Endodermal cell (in vitro differentiated cells): ENCODE data around the gene RAB40C. TPM values are rescaled to one million over a fixed set of nuclear protein-coding genes. Genes with fewer than 3 reads are reported as not detected.

ENCODE experiments used
- DNase-seq: peaks from one replicate; pipeline ENCODE4 v3.0.0-alpha.2; 2017
- H3K27ac ChIP-seq: 2 replicates; pipeline ENCODE4 v1.5.1; 2013; ENCODE audit warnings: mild to moderate bottlenecking, low read depth, low read length, moderate library complexity
- H3K27me3 ChIP-seq: 2 replicates; pipeline ENCODE4 v1.6.1; 2013; ENCODE audit warnings: mild to moderate bottlenecking, low read length, moderate library complexity; ENCODE audit not compliant: insufficient read depth, control insufficient read depth, poor library complexity, severe bottlenecking
- H3K36me3 ChIP-seq: 2 replicates; pipeline ENCODE4 v1.7.0; 2013; ENCODE audit warnings: mild to moderate bottlenecking, low read length, moderate library complexity; ENCODE audit not compliant: control insufficient read depth, insufficient read depth
- H3K4me1 ChIP-seq: one replicate; pipeline ENCODE4 v1.7.0; 2013; ENCODE audit warnings: low read length; ENCODE audit not compliant: control insufficient read depth, insufficient read depth
- H3K4me3 ChIP-seq: 2 replicates; pipeline ENCODE4 v1.5.1; 2013; ENCODE audit warnings: mild to moderate bottlenecking, low read length, moderate library complexity
- H3K9ac ChIP-seq: 2 replicates; pipeline ENCODE4 v1.6.1; 2013; ENCODE audit warnings: mild to moderate bottlenecking, low read length, moderate library complexity; ENCODE audit not compliant: poor library complexity, severe bottlenecking; ENCODE audit errors: extremely low read depth
- H3K9me3 ChIP-seq: 2 replicates; pipeline ENCODE4 v1.6.1; 2013; ENCODE audit warnings: mild to moderate bottlenecking, low read length, moderate library complexity; ENCODE audit not compliant: control insufficient read depth
- H3K27ac Mint-ChIP-seq: 2 replicates; pipeline ENCODE4 v1.8.0; 2020; ENCODE audit warnings: mixed read lengths
- H3K27me3 Mint-ChIP-seq: 2 replicates; pipeline ENCODE4 v1.8.0; 2021; ENCODE audit warnings: mild to moderate bottlenecking, mixed read lengths; ENCODE audit not compliant: insufficient read depth
- H3K36me3 Mint-ChIP-seq: 2 replicates; pipeline ENCODE4 v1.8.0; 2020; ENCODE audit warnings: low read depth, mixed read lengths
- H3K4me1 Mint-ChIP-seq: 2 replicates; pipeline ENCODE4 v1.8.0; 2020; ENCODE audit warnings: mixed read lengths
- H3K4me3 Mint-ChIP-seq: 2 replicates; pipeline ENCODE4 v1.8.0; 2020; ENCODE audit warnings: mild to moderate bottlenecking, moderate library complexity, mixed read lengths
- H3K9me3 Mint-ChIP-seq: 2 replicates; pipeline ENCODE4 v1.8.0; 2020; ENCODE audit warnings: mild to moderate bottlenecking, mixed read lengths
- CTCF ChIP-seq: fragments of 200-600 bp; sonication (generic); conservative IDR thresholded peaks from 2 replicates; pipeline ENCODE4 v1.5.0; 2021; ENCODE audit warnings: antibody characterized with exemption, mild to moderate bottlenecking
- WGBS, 2 experiments: methylation state at CpG; one replicate each; pipeline versions ENCODE4 v1.1.5 to v1.1.7; 2013; ENCODE audit warnings: missing lambda C conversion rate in 2 of 2, mixed read lengths in 1 of 2; ENCODE audit not compliant: insufficient coverage in 1 of 2, insufficient read length in 1 of 2; 5-methylcytosine and 5-hydroxymethylcytosine counted together
- total RNA-seq, 2 donors: library from RNA; stranded (reverse); fragmentation: NEBNext Ultra II Directional in 1 of 2; extraction: Animal tissue kit (Norgen Biotek cat#: 25700) in 1 of 2; gene quantifications; 2 replicates in 1 of 2; 3 replicates in 1 of 2; pipeline ENCODE4 v1.2.1, GENCODE V29; 2021

RAB40C gene
- total RNA-seq, 2 donors from 2014 or later: 21.3 to 25.9 TPM

GRCh38 chr16:578232-578869 lies 11.5 kb upstream of the RAB40C start:
- no peak overlapping the region for H3K27ac Mint-ChIP-seq
- no peaks in the 10 kb centered on the region for H3K27me3 ChIP-seq
- DNase-seq: no peak
- no peaks in the 10 kb centered on the region for H3K27me3 Mint-ChIP-seq
- no peaks in the 10 kb centered on the region for H3K4me1 ChIP-seq
- no peaks in the 10 kb centered on the region for H3K9me3 ChIP-seq
- peaks cover 8% of the 10 kb centered on the region for H3K36me3 Mint-ChIP-seq
- H3K9ac ChIP-seq: no peak overlapping the region
- H3K27ac ChIP-seq: no peak overlapping the region
- H3K4me1 Mint-ChIP-seq: no peaks in the 10 kb centered on the region
- no peak overlapping the region for H3K4me3 Mint-ChIP-seq
- H3K9me3 Mint-ChIP-seq: no peaks in the 10 kb centered on the region
- WGBS, 2 experiments: 90 to 95% methylated on average over 18 to 24 of the region's 24 CpGs
- no peak overlapping the region for H3K4me3 ChIP-seq
- no peaks in the 10 kb centered on the region for H3K36me3 ChIP-seq
- TF ChIP-seq CTCF: no peak

GRCh38 chr16:578870-579405 lies 10.9 kb upstream of the RAB40C start:
- Mint-ChIP-seq H3K4me1 (no peaks in the 10 kb centered on the region), H3K27me3 (no peaks in the 10 kb centered on the region), H3K9me3 (no peaks in the 10 kb centered on the region), H3K27ac (no peak overlapping the region), H3K4me3 (no peak overlapping the region), H3K36me3 (peaks cover 8% of the 10 kb centered on the region)
- peak; percentile 92 for DNase-seq
- Histone ChIP-seq H3K4me1 (no peaks in the 10 kb centered on the region), H3K27ac (no peak overlapping the region), H3K4me3 (no peak overlapping the region), H3K9me3 (no peaks in the 10 kb centered on the region), H3K36me3 (no peaks in the 10 kb centered on the region), H3K9ac (no peak overlapping the region), H3K27me3 (no peaks in the 10 kb centered on the region)
- WGBS, 2 experiments: 43 to 44% methylated on average over 23 to 34 of the region's 34 CpGs
- TF ChIP-seq CTCF: peak; percentile 95

GRCh38 chr16:580141-580945 lies 9.5 kb upstream of the RAB40C start:
- Mint-ChIP-seq H3K4me3 (no peak overlapping the region), H3K4me1 (no peaks in the 10 kb centered on the region), H3K27ac (no peak overlapping the region), H3K36me3 (peaks cover 8% of the 10 kb centered on the region), H3K9me3 (no peaks in the 10 kb centered on the region), H3K27me3 (peaks cover 2% of the 10 kb centered on the region)
- H3K27ac ChIP-seq: no peak overlapping the region
- DNase-seq: no peak
- WGBS, 2 experiments: 93 to 96% methylated on average over 25 to 27 of the region's 27 CpGs
- H3K36me3 ChIP-seq: no peaks in the 10 kb centered on the region
- no peak overlapping the region for H3K4me3 ChIP-seq
- H3K4me1 ChIP-seq: no peaks in the 10 kb centered on the region
- no peak overlapping the region for H3K9ac ChIP-seq
- H3K9me3 ChIP-seq: no peaks in the 10 kb centered on the region
- no peak for TF ChIP-seq CTCF
- H3K27me3 ChIP-seq: no peaks in the 10 kb centered on the region
